GM19025 (cell line): Measurements from ENCODE around the gene ZNRD2.
"Not testable (repeated sequence)": the region's sequence is repeated elsewhere in the genome, so short reads cannot be mapped to it uniquely, and the experiment has no call there.

Source experiments
- ATAC-seq: cut with Tn5 transposase; IDR thresholded peaks from one replicate; pipeline ENCODE4 v1.9.1; 2021; ENCODE audit warnings: mild to moderate bottlenecking, low read depth, moderate library complexity; ENCODE audit not compliant: unreplicated experiment

The ZNRD2 gene

GRCh38 chr11:65554057-65554818 lies 16.0 kb upstream of the ZNRD2 start:
- no peak for ATAC-seq

- ATAC-seq: no peak
Measured at GRCh38 chr11:65554842-65555430, 15.3 kb upstream of the ZNRD2 start.

- ATAC-seq: no peak
Measured at GRCh38 chr11:65555693-65556231, 14.5 kb upstream of the ZNRD2 start.

- no peak for ATAC-seq
Measured at GRCh38 chr11:65556470-65557279, 13.6 kb upstream of the ZNRD2 start.

GRCh38 chr11:65557280-65558001 lies 12.8 kb upstream of the ZNRD2 start:
- no peak for ATAC-seq

- no peak for ATAC-seq
Measured at GRCh38 chr11:65558002-65558929, 12.0 kb upstream of the ZNRD2 start, which contains the start of gene LTBP3. Gene LTBP3, minus strand, starts transcription at chr11:65558359. Its CDS starts 400 bp downstream, at chr11:65557959.

GRCh38 chr11:65558930-65559509 lies 11.3 kb upstream of the ZNRD2 start:
- ATAC-seq: no peak

GRCh38 chr11:65559535-65559934 lies 10.7 kb upstream of the ZNRD2 start:
- no peak for ATAC-seq

- ATAC-seq: no peak
Measured at GRCh38 chr11:65559951-65560537, 10.2 kb upstream of the ZNRD2 start.

- ATAC-seq: no peak
Measured at GRCh38 chr11:65560555-65561418, 9.5 kb upstream of the ZNRD2 start.

GRCh38 chr11:65562020-65562419 lies 8.3 kb upstream of the ZNRD2 start:
- no peak for ATAC-seq

- no peak for ATAC-seq
Measured at GRCh38 chr11:65562788-65563187, 7.5 kb upstream of the ZNRD2 start.

- ATAC-seq: no peak
Measured at GRCh38 chr11:65563601-65564000, 6.7 kb upstream of the ZNRD2 start.

GRCh38 chr11:65564879-65565559 lies 5.3 kb upstream of the ZNRD2 start:
- not testable (repeated sequence) for ATAC-seq

GRCh38 chr11:65565624-65566453 lies 4.4 kb upstream of the ZNRD2 start:
- ATAC-seq: no peak
